MM.1S (cell line): ENCODE data around the gene CCDC90B.
"Not testable (repeated sequence)": the region's sequence is repeated elsewhere in the genome, so short reads cannot be mapped to it uniquely, and the experiment has no call there.

ENCODE experiments used
- DNase-seq: peaks from one replicate; pipeline ENCODE4 v3.0.0-alpha.2; 2015
- H2AFZ ChIP-seq: fragments of 300-600 bp; sonication (generic); 2 replicates; pipeline ENCODE4 v1.6.0; 2016; ENCODE audit warnings: antibody characterized with exemption, low read length
- H3F3A ChIP-seq: fragments of 300-600 bp; sonication (generic); 2 replicates; pipeline ENCODE4 v1.6.1; 2016; ENCODE audit warnings: mild to moderate bottlenecking, antibody characterized with exemption, low read length, moderate library complexity, mixed read lengths; ENCODE audit not compliant: insufficient read depth
- H3K27ac ChIP-seq: fragments of 300-600 bp; sonication (generic); 2 replicates; pipeline ENCODE4 v1.5.1; 2016; ENCODE audit warnings: mild to moderate bottlenecking, low read length
- H3K27me3 ChIP-seq: fragments of 300-600 bp; sonication (generic); replicated peaks from 2 replicates; pipeline ENCODE4 v1.6.0; 2016; ENCODE audit warnings: low read length; ENCODE audit not compliant: insufficient read depth
- H3K36me3 ChIP-seq: fragments of 300-600 bp; sonication (generic); replicated peaks from 2 replicates; pipeline ENCODE4 v1.6.1; 2016; ENCODE audit warnings: mild to moderate bottlenecking, low read length, mixed read lengths; ENCODE audit not compliant: insufficient read depth
- H3K4me1 ChIP-seq: fragments of 300-600 bp; sonication (generic); 2 replicates; pipeline ENCODE4 v1.6.1; 2016; ENCODE audit warnings: low read length, mixed read lengths
- H3K4me2 ChIP-seq: fragments of 300-600 bp; sonication (generic); 2 replicates; pipeline ENCODE4 v1.6.0; 2016; ENCODE audit warnings: low read depth, low read length
- H3K4me3 ChIP-seq: fragments of 300-600 bp; sonication (generic); 2 replicates; pipeline ENCODE4 v1.5.1; 2016; ENCODE audit warnings: low read length, mixed read lengths
- H3K79me2 ChIP-seq: fragments of 300-600 bp; sonication (generic); 2 replicates; pipeline ENCODE4 v1.6.1; 2016; ENCODE audit warnings: mixed run types, low read length, mixed read lengths
- H3K9ac ChIP-seq: fragments of 300-600 bp; sonication (generic); 2 replicates; pipeline ENCODE4 v1.6.1; 2016; ENCODE audit warnings: low read length, mixed read lengths
- H3K9me2 ChIP-seq: fragments of 300-600 bp; sonication (generic); replicated peaks from 2 replicates; pipeline ENCODE4 v1.6.1; 2016; ENCODE audit warnings: mild to moderate bottlenecking, low read length, mixed read lengths; ENCODE audit not compliant: insufficient read depth
- H3K9me3 ChIP-seq: fragments of 300-600 bp; sonication (generic); replicated peaks from 2 replicates; pipeline ENCODE4 v1.6.1; 2016; ENCODE audit warnings: mild to moderate bottlenecking, low read length, mixed read lengths; ENCODE audit not compliant: insufficient read depth
- H4K20me1 ChIP-seq: fragments of 300-600 bp; sonication (generic); 2 replicates; pipeline ENCODE4 v1.6.1; 2016; ENCODE audit warnings: mild to moderate bottlenecking, low read length, moderate library complexity, mixed read lengths; ENCODE audit not compliant: insufficient read depth
- CTCF ChIP-seq: fragments of 300-600 bp; sonication (generic); IDR thresholded peaks from 2 replicates; pipeline ENCODE4 v1.5.1; 2016; ENCODE audit warnings: antibody characterized with exemption, low read length, mixed read lengths
- EZH2 ChIP-seq: fragments of 300-600 bp; sonication (generic); optimal IDR thresholded peaks from 2 replicates; pipeline ENCODE3; 2017; ENCODE audit warnings: low read depth, mild to moderate bottlenecking, antibody characterized with exemption, low read length, mixed read lengths
- EZH2phosphoT487 ChIP-seq: fragments of 300-600 bp; sonication (generic); IDR thresholded peaks from 2 replicates; pipeline ENCODE4 v1.6.1; 2018; ENCODE audit warnings: antibody characterized with exemption, low read length

Gene CCDC90B

DNA sequence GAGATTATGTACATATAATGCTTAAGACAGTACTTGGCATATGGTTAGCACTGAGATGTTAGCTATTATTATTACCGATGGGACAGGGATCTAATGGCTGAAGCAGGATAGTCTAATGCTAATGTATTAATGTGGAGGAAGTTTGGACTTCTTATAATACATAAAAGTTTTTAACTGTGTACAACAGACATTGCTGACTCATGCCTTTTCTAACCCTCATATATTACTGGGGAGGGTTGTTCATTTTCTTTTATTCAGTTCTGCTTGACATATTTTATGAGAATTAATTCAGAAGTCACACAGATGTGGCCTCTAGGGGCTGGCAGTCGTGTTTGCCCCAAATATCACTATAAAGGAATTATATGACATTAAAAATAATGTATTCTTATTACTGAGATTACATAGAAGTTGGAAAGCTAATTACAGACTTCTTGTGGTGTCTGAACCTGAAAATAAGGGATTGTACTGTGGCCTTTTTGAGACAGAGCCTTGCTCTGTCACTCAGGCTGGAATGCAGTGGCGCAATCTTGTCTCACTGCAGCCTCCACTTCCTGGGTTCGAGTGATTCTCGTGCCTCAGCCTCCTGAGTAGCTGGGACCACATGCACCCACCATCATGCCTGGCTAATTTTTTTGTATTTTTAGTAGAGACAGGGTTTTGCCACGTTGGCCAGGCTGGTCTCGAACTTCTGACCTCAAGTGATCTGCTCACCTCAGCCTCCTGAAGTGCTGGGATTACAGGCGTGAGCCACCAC, 10.1 kb downstream of the CCDC90B start:
- Histone ChIP-seq H3K27me3 (no peaks in the 10 kb centered on the region), H3K4me2 (no peak overlapping the region), H3K4me3 (no peak overlapping the region), H3K9me3 (no peaks in the 10 kb centered on the region), H3F3A (no peaks in the 10 kb centered on the region), H3K4me1 (no peaks in the 10 kb centered on the region), H3K36me3 (no peaks in the 10 kb centered on the region; the same call in 1 of the 2 replicates), H3K9ac (no peak overlapping the region), H3K79me2 (no peaks in the 10 kb centered on the region), H3K27ac (no peak overlapping the region), H2AFZ (no peak overlapping the region), H4K20me1 (no peaks in the 10 kb centered on the region), H3K9me2 (no peaks in the 10 kb centered on the region)
- DNase-seq = no peak
- TF ChIP-seq CTCF (no peak), EZH2phosphoT487 (no peak), EZH2 (no peak)

GRCh38 chr11:83272627-83273026, 13.5 kb downstream of the CCDC90B start:
- H3F3A ChIP-seq = no peaks in the 10 kb centered on the region
- H3K9me2 ChIP-seq = no peaks in the 10 kb centered on the region
- no peak overlapping the region for H3K9ac ChIP-seq
- no peak overlapping the region for H3K4me3 ChIP-seq
- no peak for TF ChIP-seq EZH2phosphoT487
- TF ChIP-seq CTCF = no peak
- TF ChIP-seq EZH2 = no peak
- no peaks in the 10 kb centered on the region for H3K27me3 ChIP-seq
- no peak overlapping the region for H3K4me2 ChIP-seq
- DNase-seq = no peak
- H4K20me1 ChIP-seq = no peaks in the 10 kb centered on the region
- H3K36me3 ChIP-seq = no peaks in the 10 kb centered on the region; the same call in 1 of the 2 replicates
- H3K27ac ChIP-seq = no peak overlapping the region
- H3K4me1 ChIP-seq = no peaks in the 10 kb centered on the region
- H2AFZ ChIP-seq = no peak overlapping the region
- no peaks in the 10 kb centered on the region for H3K9me3 ChIP-seq
- no peaks in the 10 kb centered on the region for H3K79me2 ChIP-seq

- DNase-seq, H3K9ac ChIP-seq, H3K36me3 ChIP-seq: not testable (repeated sequence)
Observed at GRCh38 chr11:83271734-83272133, 14.4 kb downstream of the CCDC90B start.

GRCh38 chr11:83269080-83269479, 17.1 kb downstream of the CCDC90B start:
- not testable (repeated sequence) for DNase-seq, H3K9ac ChIP-seq, H3K79me2 ChIP-seq, H3K36me3 ChIP-seq, H3K4me1 ChIP-seq, H3K9me2 ChIP-seq, H3K4me2 ChIP-seq, H3F3A ChIP-seq, H3K4me3 ChIP-seq, H2AFZ ChIP-seq, H3K27ac ChIP-seq, H3K27me3 ChIP-seq, H4K20me1 ChIP-seq, H3K9me3 ChIP-seq

More at GRCh38 chr11:83271734-83272133, 14.4 kb downstream of the CCDC90B start:
- not testable (repeated sequence) for H3F3A ChIP-seq, H3K27ac ChIP-seq, H4K20me1 ChIP-seq, H3K9me3 ChIP-seq, H3K9me2 ChIP-seq, H3K4me2 ChIP-seq, H3K4me3 ChIP-seq, H3K4me1 ChIP-seq, H2AFZ ChIP-seq, H3K27me3 ChIP-seq, H3K79me2 ChIP-seq
